WTC11 (cell line): ENCODE measurements around the gene CYP3A5.

Experiments
- CTCF ChIP-seq: fragments of 200-600 bp; IDR thresholded peaks from 2 replicates; pipeline ENCODE4 v1.8.0; 2022; ENCODE audit warnings: antibody characterized with exemption
- GTF2I ChIP-seq: fragments of 250-450 bp; sonication (Bioruptor Pico); conservative IDR thresholded peaks from 2 replicates; pipeline ENCODE4 v1.4.0; 2021; ENCODE audit warnings: mild to moderate bottlenecking
- SMAD3 ChIP-seq: sonication (generic); formaldehyde crosslinking; IDR thresholded peaks from 2 replicates; pipeline ENCODE4 v1.8.0; 2022; ENCODE audit warnings: missing genetic modification reagents, mild to moderate bottlenecking, borderline replicate concordance
- ZNF263 ChIP-seq: sonication (generic); formaldehyde crosslinking; IDR thresholded peaks from 2 replicates; pipeline ENCODE4 v1.8.1; 2022; ENCODE audit warnings: low read depth, mild to moderate bottlenecking, moderate library complexity, missing genetic modification reagents
- ZNF512 ChIP-seq: sonication (generic); formaldehyde crosslinking; IDR thresholded peaks from 2 replicates; pipeline ENCODE4 v1.8.1; 2022; ENCODE audit warnings: missing genetic modification reagents, borderline replicate concordance
- TF ChIP-seq, protein P1 (sequence below): sonication (generic); formaldehyde crosslinking; IDR thresholded peaks from 2 replicates; pipeline ENCODE4 v1.8.1; 2022; ENCODE audit warnings: low read depth, mild to moderate bottlenecking, moderate library complexity, missing genetic modification reagents, borderline replicate concordance

DNA sequence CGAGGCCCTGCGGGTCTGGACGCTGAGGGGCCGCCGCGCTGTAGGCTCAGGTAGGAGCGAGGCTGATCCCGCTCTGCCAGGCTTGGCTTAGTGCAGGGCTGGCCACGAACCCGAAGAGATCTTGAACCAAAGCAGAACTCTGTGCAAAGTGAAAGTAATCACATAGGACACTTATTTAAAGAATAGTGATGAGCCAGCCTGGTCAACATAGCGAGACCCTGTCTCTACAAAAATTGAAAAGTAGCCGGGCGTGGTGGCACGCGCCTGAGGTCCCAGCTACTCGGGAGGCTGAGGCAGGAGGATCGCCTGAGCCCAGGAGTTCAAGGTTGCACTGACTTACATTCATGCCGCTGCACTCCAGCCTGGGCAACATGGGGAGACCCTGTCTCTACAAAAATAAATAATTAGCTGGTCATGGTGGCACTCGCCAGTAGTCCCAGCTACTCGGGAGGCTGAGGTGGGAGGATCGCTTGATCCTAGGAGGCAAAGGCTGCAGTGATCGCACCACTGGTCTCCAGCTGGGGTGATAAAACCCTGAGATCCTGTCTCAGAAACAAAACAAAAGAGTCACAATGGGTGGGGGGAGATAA is 62.5 kb downstream of the CYP3A5 start:
- no peak for TF ChIP-seq GTF2I
- TF ChIP-seq, protein P1, sequence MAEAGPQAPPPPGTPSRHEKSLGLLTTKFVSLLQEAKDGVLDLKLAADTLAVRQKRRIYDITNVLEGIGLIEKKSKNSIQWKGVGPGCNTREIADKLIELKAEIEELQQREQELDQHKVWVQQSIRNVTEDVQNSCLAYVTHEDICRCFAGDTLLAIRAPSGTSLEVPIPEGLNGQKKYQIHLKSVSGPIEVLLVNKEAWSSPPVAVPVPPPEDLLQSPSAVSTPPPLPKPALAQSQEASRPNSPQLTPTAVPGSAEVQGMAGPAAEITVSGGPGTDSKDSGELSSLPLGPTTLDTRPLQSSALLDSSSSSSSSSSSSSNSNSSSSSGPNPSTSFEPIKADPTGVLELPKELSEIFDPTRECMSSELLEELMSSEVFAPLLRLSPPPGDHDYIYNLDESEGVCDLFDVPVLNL (CRISPR knock-in tag), result no peak
- no peak for TF ChIP-seq CTCF
- no peak for TF ChIP-seq SMAD3 (CRISPR knock-in tag)
- TF ChIP-seq ZNF263 (CRISPR knock-in tag), result no peak
- no peak for TF ChIP-seq ZNF512 (CRISPR knock-in tag)
